Measurements from ENCODE around the gene SOX8. TPM values are rescaled to one million over a fixed set of nuclear protein-coding genes. Genes with fewer than 3 reads are reported as not detected.

The SOX8 gene
- total RNA-seq, 2 experiments from 2014 or later, result 0.10 to 0.13 TPM

GRCh38 chr16:979147-979546 lies 2.4 kb upstream of the SOX8 start:
- no peaks in the 10 kb centered on the region for H3K36me3 Mint-ChIP-seq (ENCODE audit: low read depth)
- CTCF ChIA-PET, result no interaction called here
- H3K9me3 Mint-ChIP-seq, result no peaks in the 10 kb centered on the region
- POLR2A ChIA-PET, result interaction anchor here (0.8 to 2.0 kb wide), 2 partner anchors 9 to 18 kb away, joined by 4 to 8 read pairs; partner anchors contain the start of gene LMF1
- H3K27me3 Mint-ChIP-seq, result peaks cover 25% of the 10 kb centered on the region
- peaks cover 5% of the 10 kb centered on the region for H3K4me1 Mint-ChIP-seq
- no peak for DNase-seq
- no peak overlapping the region for H3K4me3 Mint-ChIP-seq
- no peak overlapping the region for H3K27ac Mint-ChIP-seq

- ChIA-PET POLR2A (interaction anchor here (0.8 to 2.0 kb wide), 3 partner anchors 10 to 61 kb away, joined by 4 to 8 read pairs (median 4); partner anchors contain the start of gene LMF1), CTCF (no interaction called here)
- DNase-seq, result no peak
- peaks cover 25% of the 10 kb centered on the region for H3K27me3 Mint-ChIP-seq
- H3K9me3 Mint-ChIP-seq, result no peaks in the 10 kb centered on the region
- no peak overlapping the region for H3K27ac Mint-ChIP-seq
- H3K4me3 Mint-ChIP-seq, result no peak overlapping the region
- H3K36me3 Mint-ChIP-seq (ENCODE audit: low read depth), result no peaks in the 10 kb centered on the region
- H3K4me1 Mint-ChIP-seq, result peaks cover 5% of the 10 kb centered on the region
These were observed 1.5 kb upstream of the SOX8 start for GRCh38 chr16:979859-980594.

GRCh38 chr16:980595-980854 lies 1.0 kb upstream of the SOX8 start:
- CTCF ChIA-PET, result no interaction called here
- peaks cover 25% of the 10 kb centered on the region for H3K27me3 Mint-ChIP-seq

GRCh38 chr16:982145-983043 lies 824 bp downstream of the SOX8 start:
- ChIA-PET CTCF (no interaction called here), POLR2A (interaction anchor here (0.9 to 1.4 kb wide), 3 partner anchors 11 to 46 kb away, joined by 3 to 6 read pairs (median 5); no protein-coding TSS in a partner anchor)
- Mint-ChIP-seq H3K4me3 (no peak overlapping the region), H3K4me1 (peaks cover 5% of the 10 kb centered on the region), H3K27me3 (peaks cover 25% of the 10 kb centered on the region), H3K36me3 (ENCODE audit: low read depth) (no peaks in the 10 kb centered on the region), H3K27ac (no peak overlapping the region), H3K9me3 (no peaks in the 10 kb centered on the region)
- no peak for DNase-seq

More at GRCh38 chr16:980595-980854, 1.0 kb upstream of the SOX8 start:
- H3K4me3 Mint-ChIP-seq, result no peak overlapping the region
- H3K36me3 Mint-ChIP-seq (ENCODE audit: low read depth), result no peaks in the 10 kb centered on the region
- H3K27ac Mint-ChIP-seq, result no peak overlapping the region
- no peak for DNase-seq
- H3K4me1 Mint-ChIP-seq, result peaks cover 5% of the 10 kb centered on the region
- POLR2A ChIA-PET, result interaction anchor here (0.8 to 1.6 kb wide), 3 partner anchors 16 to 60 kb away, joined by 4 to 9 read pairs (median 4); no protein-coding TSS in a partner anchor
- H3K9me3 Mint-ChIP-seq, result no peaks in the 10 kb centered on the region

GRCh38 chr16:983044-984030 lies 1.8 kb downstream of the SOX8 start:
- H3K4me1 Mint-ChIP-seq, result peaks cover 2% of the 10 kb centered on the region
- DNase-seq, result no peak
- H3K4me3 Mint-ChIP-seq, result no peak overlapping the region
- ChIA-PET CTCF (no interaction called here), POLR2A (interaction anchor here (0.8 kb wide), 1 partner anchor 13 kb away, joined by 3 read pairs; no protein-coding TSS in a partner anchor)
- peaks cover 21% of the 10 kb centered on the region for H3K27me3 Mint-ChIP-seq
- no peak overlapping the region for H3K27ac Mint-ChIP-seq
- H3K36me3 Mint-ChIP-seq (ENCODE audit: low read depth), result no peaks in the 10 kb centered on the region
- no peaks in the 10 kb centered on the region for H3K9me3 Mint-ChIP-seq

GRCh38 chr16:984121-984694 lies 2.6 kb downstream of the SOX8 start:
- Mint-ChIP-seq H3K27ac (no peak overlapping the region), H3K36me3 (ENCODE audit: low read depth) (no peaks in the 10 kb centered on the region), H3K4me1 (peaks cover 2% of the 10 kb centered on the region), H3K9me3 (no peaks in the 10 kb centered on the region), H3K4me3 (no peak overlapping the region), H3K27me3 (peaks cover 15% of the 10 kb centered on the region)
- CTCF ChIA-PET, result no interaction called here
- no peak for DNase-seq
- POLR2A ChIA-PET, result interaction anchor here (1.4 kb wide), 1 partner anchor 18 kb away, joined by 3 read pairs; no protein-coding TSS in a partner anchor

- no peaks in the 10 kb centered on the region for H3K36me3 Mint-ChIP-seq (ENCODE audit: low read depth)
- ChIA-PET CTCF (no interaction called here), POLR2A (interaction anchor here (1.4 kb wide), 1 partner anchor 18 kb away, joined by 3 read pairs; no protein-coding TSS in a partner anchor)
- peaks cover 2% of the 10 kb centered on the region for H3K4me1 Mint-ChIP-seq
- no peak overlapping the region for H3K27ac Mint-ChIP-seq
- no peak overlapping the region for H3K4me3 Mint-ChIP-seq
- no peak for DNase-seq
- peaks cover 10% of the 10 kb centered on the region for H3K27me3 Mint-ChIP-seq
- no peaks in the 10 kb centered on the region for H3K9me3 Mint-ChIP-seq
These were observed 3.4 kb downstream of the SOX8 start for GRCh38 chr16:984736-985636.

GRCh38 chr16:985646-986400 lies 4.3 kb downstream of the SOX8 start:
- no peak for DNase-seq
- ChIA-PET POLR2A (interaction anchor here (1.4 kb wide), 1 partner anchor 19 kb away, joined by 3 read pairs; no protein-coding TSS in a partner anchor), CTCF (no interaction called here)
- H3K4me1 Mint-ChIP-seq, result peaks cover 2% of the 10 kb centered on the region
- H3K4me3 Mint-ChIP-seq, result no peak overlapping the region
- no peaks in the 10 kb centered on the region for H3K36me3 Mint-ChIP-seq (ENCODE audit: low read depth)
- H3K27ac Mint-ChIP-seq, result no peak overlapping the region
- peaks cover 10% of the 10 kb centered on the region for H3K27me3 Mint-ChIP-seq
- H3K9me3 Mint-ChIP-seq, result no peaks in the 10 kb centered on the region

GRCh38 chr16:986411-986810 lies 4.8 kb downstream of the SOX8 start:
- peaks cover 7% of the 10 kb centered on the region for H3K27me3 Mint-ChIP-seq
- no peaks in the 10 kb centered on the region for H3K36me3 Mint-ChIP-seq (ENCODE audit: low read depth)
- ChIA-PET POLR2A (no interaction called here), CTCF (no interaction called here)
- no peak for DNase-seq
- H3K4me1 Mint-ChIP-seq, result no peaks in the 10 kb centered on the region
- H3K4me3 Mint-ChIP-seq, result no peak overlapping the region
- no peaks in the 10 kb centered on the region for H3K9me3 Mint-ChIP-seq
- no peak overlapping the region for H3K27ac Mint-ChIP-seq

- no peak for DNase-seq
- Mint-ChIP-seq H3K4me1 (no peaks in the 10 kb centered on the region), H3K27me3 (peaks cover 7% of the 10 kb centered on the region), H3K4me3 (no peak overlapping the region), H3K36me3 (ENCODE audit: low read depth) (no peaks in the 10 kb centered on the region), H3K27ac (no peak overlapping the region), H3K9me3 (no peaks in the 10 kb centered on the region)
- ChIA-PET CTCF (no interaction called here), POLR2A (no interaction called here)
These were observed 5.5 kb downstream of the SOX8 start for GRCh38 chr16:986925-987582.

- no peak for DNase-seq
- Mint-ChIP-seq H3K36me3 (ENCODE audit: low read depth) (no peaks in the 10 kb centered on the region), H3K4me1 (no peaks in the 10 kb centered on the region), H3K27ac (no peak overlapping the region), H3K27me3 (peaks cover 3% of the 10 kb centered on the region), H3K9me3 (no peaks in the 10 kb centered on the region), H3K4me3 (no peak overlapping the region)
- ChIA-PET CTCF (no interaction called here), POLR2A (no interaction called here)
These were observed 6.3 kb downstream of the SOX8 start for GRCh38 chr16:987906-988305.
